Measurements from ENCODE around the gene SYCE3.

The SYCE3 gene

GRCh38 chr22:50502096-50502495, 60.6 kb downstream of the SYCE3 start:
- no peak for DNase-seq (ENCODE audit: low read depth in 2 of 2)

Measured in fibroblast of skin of left biceps (primary cell).